T-helper 2 cell treated with Interferon-gamma antibody and Interleukin-4, amounts not matched to agents 5 μg/mL and 100 μg/mL, for 36 hours (primary cell): Measurements from ENCODE around the gene MYO3B.

Experiments used
- DNase-seq: peaks from one replicate; pipeline ENCODE4 v3.0.0; 2021; ENCODE audit warnings: low spot score
- H3K27ac Mint-ChIP-seq: one replicate; pipeline ENCODE4 v1.8.0; 2021; ENCODE audit warnings: mild to moderate bottlenecking, mixed read lengths
- H3K27me3 Mint-ChIP-seq: one replicate; pipeline ENCODE4 v1.8.0; 2021; ENCODE audit warnings: low read depth, mixed read lengths
- H3K36me3 Mint-ChIP-seq: one replicate; pipeline ENCODE4 v1.8.0; 2021; ENCODE audit warnings: low read depth, mixed read lengths
- H3K4me1 Mint-ChIP-seq: one replicate; pipeline ENCODE4 v1.8.0; 2021; ENCODE audit warnings: low read depth, mixed read lengths
- H3K4me3 Mint-ChIP-seq: one replicate; pipeline ENCODE4 v1.8.0; 2022; ENCODE audit warnings: mild to moderate bottlenecking, moderate library complexity, mixed read lengths
- H3K9me3 Mint-ChIP-seq: one replicate; pipeline ENCODE4 v1.8.0; 2021; ENCODE audit warnings: mixed read lengths

Gene MYO3B

GRCh38 chr2:170449034-170449433, 271.1 kb downstream of the MYO3B start:
- Mint-ChIP-seq H3K4me1 (no peaks in the 10 kb centered on the region), H3K4me3 (no peak overlapping the region), H3K27ac (no peak overlapping the region), H3K9me3 (peaks cover 10% of the 10 kb centered on the region), H3K36me3 (peaks cover 15% of the 10 kb centered on the region), H3K27me3 (no peaks in the 10 kb centered on the region)
- no peak for DNase-seq

GRCh38 chr2:170454471-170455372, 276.8 kb downstream of the MYO3B start:
- peaks cover 3% of the 10 kb centered on the region for H3K36me3 Mint-ChIP-seq
- H3K4me1 Mint-ChIP-seq: peaks cover 3% of the 10 kb centered on the region
- no peak overlapping the region for H3K4me3 Mint-ChIP-seq
- H3K9me3 Mint-ChIP-seq: no peaks in the 10 kb centered on the region
- H3K27ac Mint-ChIP-seq: no peak overlapping the region
- DNase-seq: no peak
- no peaks in the 10 kb centered on the region for H3K27me3 Mint-ChIP-seq

GRCh38 chr2:170455617-170456426, 277.9 kb downstream of the MYO3B start:
- H3K4me1 Mint-ChIP-seq: peaks cover 3% of the 10 kb centered on the region
- no peaks in the 10 kb centered on the region for H3K27me3 Mint-ChIP-seq
- H3K4me3 Mint-ChIP-seq: no peak overlapping the region
- H3K9me3 Mint-ChIP-seq: no peaks in the 10 kb centered on the region
- peaks cover 2% of the 10 kb centered on the region for H3K36me3 Mint-ChIP-seq
- DNase-seq: no peak
- H3K27ac Mint-ChIP-seq: no peak overlapping the region

- no peaks in the 10 kb centered on the region for H3K27me3 Mint-ChIP-seq
Observed at GRCh38 chr2:170456914-170457313, 279.0 kb downstream of the MYO3B start.

GRCh38 chr2:170457742-170458141, 279.8 kb downstream of the MYO3B start:
- peaks cover 3% of the 10 kb centered on the region for H3K4me1 Mint-ChIP-seq
- H3K27me3 Mint-ChIP-seq: no peaks in the 10 kb centered on the region
- no peaks in the 10 kb centered on the region for H3K36me3 Mint-ChIP-seq
- DNase-seq: no peak
- no peaks in the 10 kb centered on the region for H3K9me3 Mint-ChIP-seq
- H3K4me3 Mint-ChIP-seq: no peak overlapping the region
- no peak overlapping the region for H3K27ac Mint-ChIP-seq

More at GRCh38 chr2:170456914-170457313, 279.0 kb downstream of the MYO3B start:
- no peak overlapping the region for H3K4me3 Mint-ChIP-seq
- no peak overlapping the region for H3K27ac Mint-ChIP-seq
- no peak for DNase-seq
- H3K4me1 Mint-ChIP-seq: peaks cover 3% of the 10 kb centered on the region
- H3K36me3 Mint-ChIP-seq: no peaks in the 10 kb centered on the region
- H3K9me3 Mint-ChIP-seq: no peaks in the 10 kb centered on the region

- Mint-ChIP-seq H3K9me3 (no peaks in the 10 kb centered on the region), H3K4me1 (no peaks in the 10 kb centered on the region), H3K27ac (no peak overlapping the region), H3K36me3 (no peaks in the 10 kb centered on the region), H3K4me3 (no peak overlapping the region), H3K27me3 (no peaks in the 10 kb centered on the region)
- no peak for DNase-seq
Observed at GRCh38 chr2:170461889-170462288, 283.9 kb downstream of the MYO3B start.

- Mint-ChIP-seq H3K4me1 (no peaks in the 10 kb centered on the region), H3K27me3 (no peaks in the 10 kb centered on the region), H3K4me3 (no peak overlapping the region), H3K9me3 (no peaks in the 10 kb centered on the region), H3K36me3 (no peaks in the 10 kb centered on the region), H3K27ac (no peak overlapping the region)
- DNase-seq: no peak
Observed at GRCh38 chr2:170462433-170463205, 284.7 kb downstream of the MYO3B start.

- no peak for DNase-seq
- Mint-ChIP-seq H3K27me3 (no peaks in the 10 kb centered on the region), H3K36me3 (no peaks in the 10 kb centered on the region), H3K4me3 (no peak overlapping the region), H3K9me3 (no peaks in the 10 kb centered on the region), H3K27ac (no peak overlapping the region), H3K4me1 (no peaks in the 10 kb centered on the region)
Observed at GRCh38 chr2:170463206-170463537, 285.2 kb downstream of the MYO3B start.

- Mint-ChIP-seq H3K4me1 (peaks cover 3% of the 10 kb centered on the region), H3K27ac (no peak overlapping the region), H3K27me3 (no peaks in the 10 kb centered on the region), H3K9me3 (no peaks in the 10 kb centered on the region), H3K36me3 (no peaks in the 10 kb centered on the region), H3K4me3 (no peak overlapping the region)
- no peak for DNase-seq
Observed at GRCh38 chr2:170464268-170464667, 286.3 kb downstream of the MYO3B start.

- no peak overlapping the region for H3K27ac Mint-ChIP-seq
- H3K27me3 Mint-ChIP-seq: no peaks in the 10 kb centered on the region
- H3K9me3 Mint-ChIP-seq: no peaks in the 10 kb centered on the region
- H3K4me1 Mint-ChIP-seq: peaks cover 3% of the 10 kb centered on the region
- H3K4me3 Mint-ChIP-seq: no peak overlapping the region
- no peak for DNase-seq
- no peaks in the 10 kb centered on the region for H3K36me3 Mint-ChIP-seq
Observed at GRCh38 chr2:170465241-170465640, 287.3 kb downstream of the MYO3B start.

- H3K27ac Mint-ChIP-seq: no peak overlapping the region
Observed at GRCh38 chr2:170466632-170467031, 288.7 kb downstream of the MYO3B start.

GRCh38 chr2:170467568-170468422, 289.8 kb downstream of the MYO3B start:
- Mint-ChIP-seq H3K4me3 (no peak overlapping the region), H3K27ac (no peak overlapping the region), H3K36me3 (no peaks in the 10 kb centered on the region), H3K9me3 (no peaks in the 10 kb centered on the region), H3K27me3 (no peaks in the 10 kb centered on the region), H3K4me1 (peaks cover 3% of the 10 kb centered on the region)
- no peak for DNase-seq

More at GRCh38 chr2:170466632-170467031, 288.7 kb downstream of the MYO3B start:
- Mint-ChIP-seq H3K4me1 (peaks cover 3% of the 10 kb centered on the region), H3K36me3 (no peaks in the 10 kb centered on the region), H3K9me3 (no peaks in the 10 kb centered on the region), H3K27me3 (no peaks in the 10 kb centered on the region), H3K4me3 (no peak overlapping the region)
- DNase-seq: no peak

- H3K36me3 Mint-ChIP-seq: no peaks in the 10 kb centered on the region
- peaks cover 3% of the 10 kb centered on the region for H3K4me1 Mint-ChIP-seq
- no peak overlapping the region for H3K27ac Mint-ChIP-seq
- no peaks in the 10 kb centered on the region for H3K27me3 Mint-ChIP-seq
- no peak for DNase-seq
- H3K9me3 Mint-ChIP-seq: no peaks in the 10 kb centered on the region
- H3K4me3 Mint-ChIP-seq: no peak overlapping the region
Observed at GRCh38 chr2:170468557-170468956, 290.6 kb downstream of the MYO3B start.
